Thyroid gland (tissue), 4 donors: Measurements from ENCODE around the gene PRELID2. TPM values are rescaled to one million over a fixed set of nuclear protein-coding genes. Genes with fewer than 3 reads are reported as not detected.
"Not testable (repeated sequence)": the region's sequence is repeated elsewhere in the genome, so short reads cannot be mapped to it uniquely, and the experiment has no call there.

Source experiments
- DNase-seq, 2 donors: peaks; one replicate each; pipeline ENCODE4 v3.0.0-alpha.2; 2019
- H3K27ac ChIP-seq, 3 donors: fragments of 200-600 bp; sonication (generic); 1 replicate in 2 of 3; 2 replicates in 1 of 3; pipeline ENCODE4 v1.5.1; 2016 to 2019; ENCODE audit warnings: mild to moderate bottlenecking in 1 of 3, moderate library complexity in 1 of 3
- H3K27me3 ChIP-seq: fragments of 200-600 bp; sonication (generic); one replicate; pipeline ENCODE4 v1.5.1; 2019
- H3K36me3 ChIP-seq, 2 donors: fragments of 200-600 bp; sonication (generic); one replicate each; pipeline ENCODE4 v1.5.1; 2016 to 2019
- H3K4me1 ChIP-seq, 2 donors: fragments of 200-600 bp; sonication (generic); one replicate each; pipeline ENCODE4 v1.5.1; 2017 to 2019
- H3K4me3 ChIP-seq, 3 donors: fragments of 200-600 bp; sonication (generic); replicated peaks in 1 of 3; 1 replicate in 2 of 3; 2 replicates in 1 of 3; pipeline ENCODE4 v1.5.1; 2016; ENCODE audit warnings: mild to moderate bottlenecking in 1 of 3
- H3K9me3 ChIP-seq: fragments of 200-600 bp; sonication (generic); one replicate; pipeline ENCODE4 v1.5.1; 2017
- CTCF ChIP-seq, 6 experiments: fragments of 200-600 bp in 3 of 6; fragments of 450-650 bp in 3 of 6; sonication (generic) in 3 of 6; IDR thresholded peaks; one replicate each; pipeline ENCODE4 v1.5.1; 2016 to 2019; ENCODE audit warnings: antibody characterized with exemption in 6 of 6, mild to moderate bottlenecking in 2 of 6, inconsistent platforms in 1 of 6, moderate library complexity in 1 of 6
- POLR2A ChIP-seq, 2 donors: fragments of 450-650 bp; IDR thresholded peaks; one replicate each; pipeline ENCODE4 v1.6.1; 2017; ENCODE audit warnings: antibody characterized with exemption in 2 of 2, mild to moderate bottlenecking in 2 of 2, moderate library complexity in 1 of 2
- WGBS, 2 donors: methylation state at CpG; one replicate each; pipeline ENCODE4 v1.1.5; 2017; 5-methylcytosine and 5-hydroxymethylcytosine counted together
- intact Hi-C: fragments of 100-400 bp; cut with DNase I; formaldehyde crosslinking; loops from one replicate; pipeline ENCODE4 v1.15.1; 2023
- total RNA-seq, 4 donors: library from RNA; depleted of rRNA; stranded (reverse); fragments of >200 nt; gene quantifications; one replicate each; pipeline ENCODE4 v1.2.3, GENCODE V29; 2016

The PRELID2 gene
- total RNA-seq, 4 donors from 2014 or later, result 11.5 to 27.9 (median 21.4) TPM

DNA sequence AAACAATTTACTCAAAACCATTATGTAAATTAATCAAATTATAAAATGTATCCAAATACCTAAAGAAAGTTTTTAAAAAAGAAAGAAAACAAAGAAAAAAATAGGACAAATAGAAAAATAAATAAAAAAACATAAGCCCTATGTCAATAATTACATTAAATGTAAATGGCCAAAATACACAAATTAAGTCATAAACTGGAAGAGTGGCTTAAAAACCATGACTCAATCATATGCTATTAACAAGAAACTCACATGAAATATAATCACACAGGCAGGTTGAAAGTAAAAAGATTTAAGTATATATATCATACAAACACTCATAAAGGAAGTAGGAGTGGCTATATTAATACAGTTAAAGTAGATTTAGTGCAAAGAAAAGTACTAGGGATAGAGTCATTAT lies 95.3 kb downstream of the PRELID2 start:
- TF ChIP-seq POLR2A (IDR thresholded peaks at IDR 0.05) (no peak), CTCF (IDR thresholded peaks at IDR 0.05) (no peak)
- no peaks in the 10 kb centered on the region for H3K9me3 ChIP-seq
- H3K27ac ChIP-seq, result no peak overlapping the region
- DNase-seq, result no peak
- H3K4me3 ChIP-seq, result no peak overlapping the region
- no peaks in the 10 kb centered on the region for H3K27me3 ChIP-seq
- intact Hi-C loops, result no loop called here
- no peaks in the 10 kb centered on the region for H3K4me1 ChIP-seq
- H3K36me3 ChIP-seq, result no peaks in the 10 kb centered on the region

DNA sequence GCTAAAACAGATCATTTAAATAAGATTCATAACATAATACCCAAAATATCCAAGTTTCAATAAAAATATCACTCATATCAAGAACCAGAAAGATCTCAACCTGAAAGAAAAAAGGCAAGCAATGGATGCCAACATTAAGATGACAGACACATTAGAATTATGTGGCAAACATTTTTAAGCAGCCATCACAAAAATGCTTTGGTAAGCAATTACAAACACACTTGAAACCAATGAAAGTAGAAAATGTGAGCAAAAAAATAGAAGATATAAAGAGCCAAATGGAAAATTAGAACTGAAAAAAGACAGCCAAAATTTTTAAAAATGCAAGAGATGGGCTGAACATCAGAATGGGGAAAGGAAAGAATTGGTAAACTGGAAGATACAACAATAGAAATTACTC lies 96.9 kb downstream of the PRELID2 start:
- no peak overlapping the region for H3K27ac ChIP-seq
- TF ChIP-seq CTCF (IDR thresholded peaks at IDR 0.05) (no peak), POLR2A (IDR thresholded peaks at IDR 0.05) (no peak)
- H3K4me3 ChIP-seq, result no peak overlapping the region
- no peaks in the 10 kb centered on the region for H3K9me3 ChIP-seq
- intact Hi-C loops, result no loop called here
- no peak for DNase-seq
- H3K36me3 ChIP-seq, result no peaks in the 10 kb centered on the region
- H3K27me3 ChIP-seq, result no peaks in the 10 kb centered on the region
- H3K4me1 ChIP-seq, result no peaks in the 10 kb centered on the region

- Histone ChIP-seq H3K27me3 (no peaks in the 10 kb centered on the region), H3K4me1 (no peaks in the 10 kb centered on the region), H3K36me3 (no peaks in the 10 kb centered on the region), H3K27ac (no peak overlapping the region), H3K4me3 (no peak overlapping the region), H3K9me3 (no peaks in the 10 kb centered on the region)
- intact Hi-C loops, result no loop called here
- DNase-seq, result no peak
- WGBS, 2 donors, result 93 to 100% methylated on average over 1 of the region's 1 CpG
- TF ChIP-seq CTCF (IDR thresholded peaks at IDR 0.05) (no peak), POLR2A (IDR thresholded peaks at IDR 0.05) (no peak)
Measured at GRCh38 chr5:145737578-145737977, 97.6 kb downstream of the PRELID2 start.

DNA sequence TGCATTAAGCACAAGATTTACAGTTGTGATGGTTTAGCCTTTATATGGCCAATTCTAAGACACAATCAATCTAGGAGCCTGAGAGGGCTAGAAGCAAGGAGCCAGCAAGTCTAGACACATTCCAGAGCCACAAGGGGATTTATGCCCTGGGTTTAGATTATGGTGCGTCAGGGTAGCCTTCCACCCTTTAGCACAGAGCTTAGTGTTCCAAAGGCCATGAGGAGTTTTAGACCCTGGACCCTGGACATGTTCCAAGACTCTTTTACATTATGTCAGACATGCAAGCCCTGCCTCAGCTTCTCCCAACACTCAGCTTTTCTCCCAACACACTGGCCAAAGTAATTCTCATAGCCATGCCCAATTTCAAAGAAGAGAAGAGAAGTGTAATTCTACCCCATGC lies 105.2 kb downstream of the PRELID2 start:
- 93 to 100% methylated on average over 1 of the region's 1 CpG for WGBS, 2 donors
- H3K27me3 ChIP-seq, H3K36me3 ChIP-seq, H3K4me3 ChIP-seq, H3K4me1 ChIP-seq, DNase-seq, H3K27ac ChIP-seq, H3K9me3 ChIP-seq, intact Hi-C loops: not testable (repeated sequence)

DNA sequence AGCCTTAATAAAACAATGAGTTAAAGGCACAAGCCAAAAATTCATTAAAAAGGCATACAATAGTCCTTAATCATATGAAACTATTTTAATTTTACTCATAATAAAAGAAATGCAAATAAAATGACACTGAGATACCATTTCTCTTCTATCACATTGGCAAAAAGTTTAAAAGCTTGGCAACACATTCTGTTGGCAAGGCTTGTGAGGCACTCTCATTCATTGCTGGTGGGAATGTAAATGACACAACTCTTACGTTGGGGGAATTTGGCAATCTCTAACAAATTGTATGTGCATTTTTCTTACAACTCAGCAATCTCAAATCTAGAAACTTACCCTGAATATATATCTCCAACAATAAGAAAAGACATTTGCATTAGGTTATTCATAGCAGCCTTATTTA lies 111.6 kb downstream of the PRELID2 start:
- 50 to 51% methylated on average over 1 of the region's 1 CpG for WGBS, 2 donors
- no peaks in the 10 kb centered on the region for H3K27me3 ChIP-seq
- no peak for DNase-seq
- TF ChIP-seq CTCF (IDR thresholded peaks at IDR 0.05), result no peak
- TF ChIP-seq POLR2A (IDR thresholded peaks at IDR 0.05), result no peak
- H3K4me1 ChIP-seq, result no peaks in the 10 kb centered on the region
- no peaks in the 10 kb centered on the region for H3K9me3 ChIP-seq
- intact Hi-C loops, result no loop called here
- no peak overlapping the region for H3K27ac ChIP-seq
- H3K4me3 ChIP-seq, result no peak overlapping the region
- no peaks in the 10 kb centered on the region for H3K36me3 ChIP-seq

GRCh38 chr5:145718956-145719355 lies 116.2 kb downstream of the PRELID2 start:
- TF ChIP-seq CTCF (IDR thresholded peaks at IDR 0.05) (peak in 3 of 6 experiments; percentile 15 to 20 (median 16)), POLR2A (IDR thresholded peaks at IDR 0.05) (no peak)
- H3K4me3 ChIP-seq, result no peak overlapping the region
- no peaks in the 10 kb centered on the region for H3K36me3 ChIP-seq
- no peak overlapping the region for H3K27ac ChIP-seq
- 96 to 98% methylated on average over 1 of the region's 1 CpG for WGBS, 2 donors
- H3K27me3 ChIP-seq, result no peaks in the 10 kb centered on the region
- no peaks in the 10 kb centered on the region for H3K4me1 ChIP-seq
- H3K9me3 ChIP-seq, result no peaks in the 10 kb centered on the region
- intact Hi-C loops, result no loop called here
- no peak for DNase-seq
